ENCODE results near the gene ADH4. TPM values are rescaled to one million over a fixed set of nuclear protein-coding genes. Genes with fewer than 3 reads are reported as not detected.

The ADH4 gene
- total and polyA plus RNA-seq, 2 experiments from 2014 or later = not detected

DNA sequence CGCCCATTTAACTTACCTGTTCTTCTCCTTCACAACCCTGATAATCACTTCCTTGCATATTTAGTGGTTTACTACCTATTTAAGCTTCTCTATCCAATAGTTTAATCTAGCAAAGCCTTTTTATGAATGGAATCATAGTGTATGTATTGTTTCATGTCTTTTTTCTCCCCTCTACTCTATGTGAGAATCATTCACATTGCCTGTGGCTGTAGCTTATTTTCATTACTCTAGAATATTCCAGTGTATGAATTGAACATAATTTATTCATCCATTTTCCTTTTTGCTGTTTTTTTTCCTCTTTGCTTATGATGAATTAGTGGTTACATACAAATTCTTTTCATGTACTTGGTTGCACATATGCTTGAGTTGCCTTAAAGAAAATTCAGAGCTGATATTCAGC, 490 bp upstream of the ADH4 start:
- Histone ChIP-seq H2AFZ (no peak overlapping the region), H4K20me1 (replicated peaks; ENCODE audit: insufficient read depth) (no peaks in the 10 kb centered on the region), H3K4me3 (no peak overlapping the region), H3K27ac (ENCODE audit: low read depth) (no peak overlapping the region), H3K36me3 (ENCODE audit: insufficient read depth) (no peaks in the 10 kb centered on the region), H3K27me3 (ENCODE audit: insufficient read depth) (no peaks in the 10 kb centered on the region), H3K9me2 (ENCODE audit: insufficient read depth) (0 out of 2 replicates have a peak, but pooled peaks cover 2% of the 10 kb centered on the region), H3K4me2 (no peak overlapping the region), H3K4me1 (ENCODE audit: insufficient read depth) (no peaks in the 10 kb centered on the region; the same call in 1 of the 2 replicates), H3K79me2 (replicated peaks; ENCODE audit: insufficient read depth) (no peaks in the 10 kb centered on the region), H3F3A (replicated peaks; ENCODE audit: low read depth) (no peaks in the 10 kb centered on the region)
- ATAC-seq = no peak
- no peak for TF ChIP-seq CTCF (conservative IDR thresholded peaks at IDR 0.05; ENCODE audit: low read depth in 2 of 2)
- TF ChIP-seq REST (IDR thresholded peaks at IDR 0.05; ENCODE audit: unreplicated experiment) = no peak
- TF ChIP-seq EZH2 (IDR thresholded peaks at IDR 0.05; ENCODE audit: low read depth, unreplicated experiment) = no peak
- no peak for TF ChIP-seq ETS1 (IDR thresholded peaks at IDR 0.05)
- no peak for TF ChIP-seq ZNF114 (CRISPR knock-in tag; IDR thresholded peaks at IDR 0.05)
- no peak for TF ChIP-seq EZH2phosphoT487 (IDR thresholded peaks at IDR 0.05; ENCODE audit: unreplicated experiment)
- Mint-ChIP-seq H3K9me3 (peaks cover 5% of the 10 kb centered on the region), H3K27me3 (ENCODE audit: insufficient read depth, low read depth, poor library complexity) (no peaks in the 10 kb centered on the region), H3K4me1 (peaks cover 4% of the 10 kb centered on the region; the same call in 2 of the 3 replicates), H3K27ac (no peak overlapping the region), H3K36me3 (ENCODE audit: low read depth) (peaks cover 5% of the 10 kb centered on the region), H3K4me3 (no peak overlapping the region)
- no peak for DNase-seq (ENCODE audit: low spot score)

- no peaks in the 10 kb centered on the region for H3K4me1 Mint-ChIP-seq
- H3K27ac ChIP-seq (ENCODE audit: low read depth) = no peak overlapping the region
- H3K4me3 ChIP-seq = no peak overlapping the region
- no peak overlapping the region for H3K4me2 ChIP-seq
- no peaks in the 10 kb centered on the region for H3K27me3 Mint-ChIP-seq (ENCODE audit: insufficient read depth, low read depth, poor library complexity)
- H3K36me3 ChIP-seq (ENCODE audit: insufficient read depth) = no peaks in the 10 kb centered on the region
- H3K27me3 ChIP-seq (ENCODE audit: insufficient read depth) = no peaks in the 10 kb centered on the region
- no peaks in the 10 kb centered on the region for H3K79me2 ChIP-seq (replicated peaks; ENCODE audit: insufficient read depth)
- no peaks in the 10 kb centered on the region for H3K36me3 Mint-ChIP-seq (ENCODE audit: low read depth)
- no peaks in the 10 kb centered on the region for H3K9me2 ChIP-seq (ENCODE audit: insufficient read depth)
- ATAC-seq = no peak
- peak; percentile 1 for DNase-seq (ENCODE audit: low spot score)
- no peaks in the 10 kb centered on the region for H3K9me3 Mint-ChIP-seq
- H3F3A ChIP-seq (replicated peaks; ENCODE audit: low read depth) = no peaks in the 10 kb centered on the region
- no peaks in the 10 kb centered on the region for H4K20me1 ChIP-seq (replicated peaks; ENCODE audit: insufficient read depth)
- H3K27ac Mint-ChIP-seq = no peak overlapping the region
- no peak overlapping the region for H3K4me3 Mint-ChIP-seq
- no peaks in the 10 kb centered on the region for H3K4me1 ChIP-seq (ENCODE audit: insufficient read depth)
- no peak overlapping the region for H2AFZ ChIP-seq
- TF ChIP-seq NANOG (IDR thresholded peaks at IDR 0.05; ENCODE audit: borderline replicate concordance) (no peak), REST (IDR thresholded peaks at IDR 0.05; ENCODE audit: unreplicated experiment) (no peak), ETS1 (IDR thresholded peaks at IDR 0.05) (no peak)
Measured at GRCh38 chr4:99136329-99136728, 7.8 kb downstream of the ADH4 start.

Data from GM23338 (cell line).